Fibroblast of lung (primary cell): Measurements from ENCODE around the gene DNPH1. TPM values are rescaled to one million over a fixed set of nuclear protein-coding genes. Genes with fewer than 3 reads are reported as not detected.

Source experiments
- DNase-seq, 2 donors: peaks; one replicate each; pipeline versions ENCODE4 v3.0.0 to v3.0.0-alpha.2; 2010; ENCODE audit warnings: low read depth in 2 of 2
- H2AFZ ChIP-seq: 2 replicates; pipeline ENCODE4 v1.5.1; 2012; ENCODE audit warnings: low read length, control low read depth, inconsistent platforms
- H3K27ac ChIP-seq: 2 replicates; pipeline ENCODE4 v1.5.1; 2011; ENCODE audit warnings: low read length, control low read depth; ENCODE audit not compliant: insufficient read depth
- H3K27me3 ChIP-seq: 2 replicates; pipeline ENCODE4 v1.5.1; 2011; ENCODE audit warnings: mild to moderate bottlenecking, low read length; ENCODE audit not compliant: control insufficient read depth, insufficient read depth
- H3K36me3 ChIP-seq: 2 replicates; pipeline ENCODE4 v1.5.1; 2011; ENCODE audit warnings: low read length; ENCODE audit not compliant: control insufficient read depth, insufficient read depth
- H3K4me1 ChIP-seq: 2 replicates; pipeline ENCODE4 v1.5.1; 2011; ENCODE audit warnings: low read length; ENCODE audit not compliant: control insufficient read depth, insufficient read depth; ENCODE audit errors: extremely low read depth
- H3K4me2 ChIP-seq: 2 replicates; pipeline ENCODE4 v1.5.1; 2011; ENCODE audit warnings: low read length, control low read depth; ENCODE audit not compliant: insufficient read depth; ENCODE audit errors: extremely low read depth
- H3K4me3 ChIP-seq, 4 experiments: fragments of 200-600 bp in 1 of 4; sonication (generic) in 1 of 4; replicated peaks in 1 of 4; 2 replicates each; pipeline ENCODE4 v1.5.1; 2011 to 2016; ENCODE audit warnings: low read length in 4 of 4, low read depth in 3 of 4, mild to moderate bottlenecking in 3 of 4, control low read depth in 2 of 4, inconsistent platforms in 1 of 4, mixed read lengths in 1 of 4; ENCODE audit not compliant: insufficient read depth in 1 of 4; ENCODE audit errors: control extremely low read depth in 1 of 4
- H3K79me2 ChIP-seq: 2 replicates; pipeline ENCODE4 v1.5.1; 2012; ENCODE audit warnings: mild to moderate bottlenecking, low read length, inconsistent platforms; ENCODE audit not compliant: control insufficient read depth, insufficient read depth
- H3K9ac ChIP-seq: 2 replicates; pipeline ENCODE4 v1.5.1; 2011; ENCODE audit warnings: mild to moderate bottlenecking, low read length, control low read depth; ENCODE audit not compliant: insufficient read depth
- H3K9me3 ChIP-seq: 2 replicates; pipeline ENCODE4 v1.5.1; 2012; ENCODE audit warnings: low read depth, low read length; ENCODE audit not compliant: control insufficient read depth, insufficient read depth
- H4K20me1 ChIP-seq: 2 replicates; pipeline ENCODE4 v1.5.1; 2011; ENCODE audit warnings: low read length; ENCODE audit not compliant: control insufficient read depth, insufficient read depth; ENCODE audit errors: extremely low read depth
- EZH2 ChIP-seq: IDR thresholded peaks from 2 replicates; pipeline ENCODE4 v1.5.1; 2012; ENCODE audit warnings: low read length, control low read depth, mild to moderate bottlenecking; ENCODE audit errors: missing control alignments
- polyA plus RNA-seq, 2 donors: library from polyadenylated mRNA; depleted of rRNA in 1 of 2; stranded (reverse) in 1 of 2; unstranded in 1 of 2; fragments of >200 nt; gene quantifications; 2 replicates each; pipeline ENCODE4 v1.2.1, GENCODE V29; 2011 to 2012; ENCODE audit warnings: missing spikeins in 1 of 2
- total RNA-seq: library from RNA; depleted of rRNA; stranded (reverse); fragments of >200 nt; gene quantifications from 2 replicates; pipeline ENCODE4 v1.2.1, GENCODE V29; 2014
- TF ChIP-seq, protein P1 (sequence below), 2 donors: IDR thresholded peaks in 1 of 2; conservative IDR thresholded peaks in 1 of 2; 1 replicate in 1 of 2; 2 replicates in 1 of 2; pipeline ENCODE4 v1.5.1; 2011 to 2012; ENCODE audit warnings: low read length in 2 of 2, control low read depth in 1 of 2, inconsistent platforms in 1 of 2, low read depth in 1 of 2, mild to moderate bottlenecking in 1 of 2

DNPH1 gene
- total and polyA plus RNA-seq, 2 donors (not counting 1 experiment from before 2014, with no cell fraction given), result 31.2 to 52.5 TPM

DNA sequence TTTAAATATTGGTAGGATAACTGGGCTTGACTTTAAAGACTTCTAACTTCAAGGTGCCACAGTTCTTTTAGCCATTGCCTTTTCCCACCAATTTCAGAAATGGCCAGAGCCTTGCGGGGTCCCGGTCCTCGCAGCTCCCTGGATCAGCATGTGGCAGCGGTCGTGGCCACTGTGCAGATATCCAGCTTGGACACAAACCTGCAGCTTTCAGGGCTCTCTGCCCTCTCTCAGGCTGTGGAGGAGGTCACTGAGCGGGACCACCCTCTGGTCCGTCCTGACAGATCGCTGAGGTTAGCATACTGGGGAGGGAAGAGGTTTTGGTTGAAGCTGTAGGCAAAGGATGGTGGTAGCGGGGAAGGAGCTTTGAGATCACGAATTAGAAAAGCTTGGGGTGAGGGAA is 40.9 kb downstream of the DNPH1 start:
- Histone ChIP-seq H2AFZ (no peak overlapping the region), H3K9me3 (no peaks in the 10 kb centered on the region), H3K9ac (no peak overlapping the region), H3K4me1 (no peaks in the 10 kb centered on the region), H3K27me3 (no peaks in the 10 kb centered on the region), H4K20me1 (no peaks in the 10 kb centered on the region), H3K27ac (no peak overlapping the region), H3K36me3 (peaks cover 26% of the 10 kb centered on the region), H3K4me2 (no peak overlapping the region), H3K79me2 (no peaks in the 10 kb centered on the region), H3K4me3 (no peak overlapping the region)
- DNase-seq, result no peak
- TF ChIP-seq, protein P1, sequence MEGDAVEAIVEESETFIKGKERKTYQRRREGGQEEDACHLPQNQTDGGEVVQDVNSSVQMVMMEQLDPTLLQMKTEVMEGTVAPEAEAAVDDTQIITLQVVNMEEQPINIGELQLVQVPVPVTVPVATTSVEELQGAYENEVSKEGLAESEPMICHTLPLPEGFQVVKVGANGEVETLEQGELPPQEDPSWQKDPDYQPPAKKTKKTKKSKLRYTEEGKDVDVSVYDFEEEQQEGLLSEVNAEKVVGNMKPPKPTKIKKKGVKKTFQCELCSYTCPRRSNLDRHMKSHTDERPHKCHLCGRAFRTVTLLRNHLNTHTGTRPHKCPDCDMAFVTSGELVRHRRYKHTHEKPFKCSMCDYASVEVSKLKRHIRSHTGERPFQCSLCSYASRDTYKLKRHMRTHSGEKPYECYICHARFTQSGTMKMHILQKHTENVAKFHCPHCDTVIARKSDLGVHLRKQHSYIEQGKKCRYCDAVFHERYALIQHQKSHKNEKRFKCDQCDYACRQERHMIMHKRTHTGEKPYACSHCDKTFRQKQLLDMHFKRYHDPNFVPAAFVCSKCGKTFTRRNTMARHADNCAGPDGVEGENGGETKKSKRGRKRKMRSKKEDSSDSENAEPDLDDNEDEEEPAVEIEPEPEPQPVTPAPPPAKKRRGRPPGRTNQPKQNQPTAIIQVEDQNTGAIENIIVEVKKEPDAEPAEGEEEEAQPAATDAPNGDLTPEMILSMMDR (conservative IDR thresholded peaks at IDR 0.05 in 1 of 2, IDR thresholded peaks at IDR 0.05 in 1 of 2; ENCODE audit: low read depth in 1 of 2, low read length in 2 of 2), result no peak
- no peak for TF ChIP-seq EZH2

DNA sequence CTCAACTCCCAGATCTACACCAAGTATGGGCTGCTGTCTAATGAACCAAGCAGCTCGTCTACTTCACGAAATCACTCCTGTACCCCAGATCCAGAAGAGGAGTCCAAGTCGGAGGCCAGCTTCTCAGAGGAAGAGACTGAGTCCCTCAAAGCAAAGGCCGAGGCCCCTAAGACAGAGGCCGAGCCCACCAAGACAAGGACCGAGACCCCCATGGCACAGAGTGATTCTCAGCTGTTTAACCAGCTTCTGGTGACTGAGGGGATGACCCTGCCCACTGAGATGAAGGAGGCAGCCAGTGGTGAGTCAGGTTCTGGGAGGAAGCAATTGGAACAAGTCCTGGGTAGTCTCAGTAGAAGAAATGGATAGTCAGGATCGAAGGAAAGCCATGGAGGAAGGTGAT is 41.5 kb downstream of the DNPH1 start:
- Histone ChIP-seq H3K27me3 (no peaks in the 10 kb centered on the region), H3K27ac (no peak overlapping the region), H4K20me1 (no peaks in the 10 kb centered on the region), H3K4me2 (no peak overlapping the region), H3K9me3 (no peaks in the 10 kb centered on the region), H3K36me3 (peaks cover 25% of the 10 kb centered on the region), H3K79me2 (no peaks in the 10 kb centered on the region), H2AFZ (no peak overlapping the region), H3K9ac (no peak overlapping the region), H3K4me1 (no peaks in the 10 kb centered on the region), H3K4me3 (no peak overlapping the region)
- TF ChIP-seq, protein P1 (conservative IDR thresholded peaks at IDR 0.05 in 1 of 2, IDR thresholded peaks at IDR 0.05 in 1 of 2; ENCODE audit: low read depth in 1 of 2, low read length in 2 of 2), result no peak
- no peak for TF ChIP-seq EZH2
- no peak for DNase-seq

DNA sequence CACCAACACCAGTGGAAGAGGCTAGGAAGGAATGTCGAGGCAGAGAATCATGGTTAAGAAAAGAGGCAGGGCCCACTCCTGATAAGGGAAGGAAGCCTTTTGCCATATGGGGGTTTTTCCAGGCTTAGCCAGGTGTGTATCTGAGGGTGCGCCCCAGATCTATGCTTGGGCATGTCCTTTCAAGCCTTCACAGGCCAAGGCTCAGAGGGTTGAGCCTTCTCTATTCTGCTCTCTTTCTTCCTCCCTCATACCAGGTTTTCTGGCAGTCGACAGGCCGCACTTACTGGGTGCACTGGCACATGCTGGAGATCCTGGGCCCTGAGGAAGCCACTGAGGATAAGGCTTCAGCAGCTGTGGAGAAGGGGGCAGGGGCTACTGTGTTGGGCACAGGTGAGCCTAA is 42.6 kb downstream of the DNPH1 start:
- Histone ChIP-seq H3K4me1 (no peaks in the 10 kb centered on the region), H3K79me2 (peaks cover 3% of the 10 kb centered on the region), H3K4me3 (no peak overlapping the region), H3K36me3 (peaks cover 21% of the 10 kb centered on the region), H3K27me3 (no peaks in the 10 kb centered on the region), H3K27ac (no peak overlapping the region), H3K9me3 (no peaks in the 10 kb centered on the region), H3K9ac (no peak overlapping the region), H4K20me1 (no peaks in the 10 kb centered on the region), H3K4me2 (no peak overlapping the region), H2AFZ (no peak overlapping the region)
- DNase-seq, result no peak
- TF ChIP-seq, protein P1 (conservative IDR thresholded peaks at IDR 0.05 in 1 of 2, IDR thresholded peaks at IDR 0.05 in 1 of 2; ENCODE audit: low read depth in 1 of 2, low read length in 2 of 2), result no peak
- no peak for TF ChIP-seq EZH2
